HepG2 (cell line): ENCODE measurements around the gene GCN1. TPM values are rescaled to one million over a fixed set of nuclear protein-coding genes. Genes with fewer than 3 reads are reported as not detected.

Source experiments
- ATAC-seq: fragments of 200-7000 bp; cut with Tn5 transposase; 3 replicates; pipeline ENCODE4 v1.9.1; 2020; ENCODE audit warnings: mild to moderate bottlenecking, moderate library complexity
- BruUV-seq: library from RNA; stranded (reverse); fragments of 400-500 nt; replicated peaks from 2 replicates; lab custom pipeline; 2021; lab: Mats Ljungman, UMichigan
- CTCF ChIA-PET: fragments of 300-600 bp; formaldehyde crosslinking; extraction: SDS; loops from one replicate; lab custom pipeline; 2021; ENCODE audit warnings: low total read pairs, inconsistent platforms, low intra/inter-chr PET ratio; lab: Yijun Ruan, JAX
- POLR2A ChIA-PET: fragments of 350-600 bp; sonication (Branson Sonifier 250); formaldehyde crosslinking; loops from one replicate; lab custom pipeline; 2020; ENCODE audit warnings: antibody characterized with exemption, inconsistent platforms; lab: Yijun Ruan, JAX
- DNase-seq: peaks from one replicate; pipeline ENCODE4 v3.0.0-alpha.2; 2015; ENCODE audit warnings: low spot score
- FAIRE-seq: peaks from 3 replicates; lab custom pipeline; 2011; peaks lifted over from hg19 to GRCh38; lab: Jason Lieb, UNC
- H2AFZ ChIP-seq: one replicate; pipeline ENCODE4 v1.6.1; 2011; ENCODE audit warnings: low read length, inconsistent platforms
- H3K27ac ChIP-seq: fragments of 300-600 bp; 3 replicates; pipeline ENCODE4 v1.8.0; 2011; ENCODE audit warnings: mixed run types, mild to moderate bottlenecking, mixed read lengths, low read length, inconsistent platforms; ENCODE audit not compliant: insufficient read depth; ENCODE audit errors: extremely low read length
- H3K27me3 ChIP-seq, 2 experiments: fragments of 200-600 bp in 1 of 2; 2 replicates in 1 of 2; 3 replicates in 1 of 2; pipeline versions ENCODE4 v1.6.0 to v1.8.0; 2011; ENCODE audit warnings: low read length in 2 of 2, mild to moderate bottlenecking in 2 of 2, moderate library complexity in 2 of 2, inconsistent platforms in 1 of 2; ENCODE audit not compliant: insufficient read depth in 2 of 2, control insufficient read depth in 1 of 2
- H3K36me3 ChIP-seq, 2 experiments: fragments of 200-600 bp in 1 of 2; replicated peaks in 1 of 2; 2 replicates in 1 of 2; 3 replicates in 1 of 2; pipeline versions ENCODE4 v1.5.1 to v1.8.0; 2011; ENCODE audit warnings: low read length in 2 of 2, inconsistent platforms in 1 of 2; ENCODE audit not compliant: insufficient read depth in 2 of 2, control insufficient read depth in 1 of 2
- H3K4me1 ChIP-seq: 2 replicates; pipeline ENCODE4 v1.5.1; 2012; ENCODE audit warnings: low read length, inconsistent platforms; ENCODE audit not compliant: insufficient read depth
- H3K4me2 ChIP-seq: 2 replicates; pipeline ENCODE4 v1.6.0; 2011; ENCODE audit warnings: low read depth, low read length, inconsistent platforms
- H3K4me3 ChIP-seq, 3 experiments: fragments of 200-600 bp in 1 of 3; sonication (generic), shearing (Covaris generic) in 1 of 3; replicated peaks in 1 of 3; 2 replicates each; pipeline ENCODE4 v1.5.1; 2011 to 2016; ENCODE audit warnings: low read length in 3 of 3, inconsistent platforms in 2 of 3, low read depth in 2 of 3, mild to moderate bottlenecking in 2 of 3, control low read depth in 1 of 3, mixed read lengths in 1 of 3; ENCODE audit not compliant: insufficient read depth in 1 of 3
- H3K79me2 ChIP-seq: one replicate; pipeline ENCODE4 v1.6.1; 2011; ENCODE audit warnings: low read length, inconsistent platforms; ENCODE audit not compliant: insufficient read depth
- H3K9ac ChIP-seq: 2 replicates; pipeline ENCODE4 v1.6.0; 2011; ENCODE audit warnings: mild to moderate bottlenecking, low read depth, low read length, inconsistent platforms; ENCODE audit not compliant: insufficient read depth
- H3K9me3 ChIP-seq: 2 replicates; pipeline ENCODE4 v1.5.1; 2012; ENCODE audit warnings: mild to moderate bottlenecking, low read length
- H4K20me1 ChIP-seq: 2 replicates; pipeline ENCODE4 v1.6.0; 2011; ENCODE audit warnings: inconsistent platforms, mild to moderate bottlenecking, low read length, moderate library complexity; ENCODE audit not compliant: insufficient read depth
- KLF16 ChIP-seq, 2 experiments: sonication (generic) in 1 of 2; formaldehyde crosslinking in 1 of 2; IDR thresholded peaks; 2 replicates each; pipeline versions ENCODE4 v1.6.1 to v1.8.0; 2016 to 2023; ENCODE audit warnings: missing genetic modification reagents in 2 of 2, missing compliant biosample characterization in 1 of 2
- SOX13 ChIP-seq, 3 experiments: fragments of 450-650 bp in 1 of 3; sonication (generic) in 1 of 3; formaldehyde crosslinking in 1 of 3; IDR thresholded peaks in 2 of 3; conservative IDR thresholded peaks in 1 of 3; 2 replicates each; pipeline versions ENCODE4 v1.5.0 to v1.6.1; 2016 to 2020; ENCODE audit warnings: antibody characterized with exemption in 1 of 3, mild to moderate bottlenecking in 1 of 3, missing compliant biosample characterization in 1 of 3, missing genetic modification reagents in 1 of 3, moderate library complexity in 1 of 3
- ZNF383 ChIP-seq: sonication (generic); formaldehyde crosslinking; IDR thresholded peaks from 2 replicates; pipeline ENCODE4 v1.4.0; 2020; ENCODE audit warnings: missing genetic modification reagents, mild to moderate bottlenecking, borderline replicate concordance
- WGBS: methylation state at CpG from one replicate; pipeline ENCODE4 v1.1.6; 2017; ENCODE audit warnings: low lambda C conversion rate; 5-methylcytosine and 5-hydroxymethylcytosine counted together
- in situ Hi-C: cut with HindIII; loops from 2 replicates; pipeline ENCODE4 v1.10.0; 2017; ENCODE audit warnings: low pct_unique_long_range_greater_than_20kb; ENCODE audit not compliant: extremely low pct_ligation_motif_present
- intact Hi-C: fragments of 100-400 bp; cut with micrococcal nuclease; formaldehyde crosslinking; loops from one replicate; pipeline ENCODE4 v1.10.0; 2022; ENCODE audit not compliant: unreplicated experiment
- polyA plus RNA-seq, 8 experiments: library from polyadenylated mRNA; depleted of rRNA in 3 of 8; stranded (reverse) in 7 of 8; unstranded in 1 of 8; fragments of >200 nt; fragmentation: Illumina TruSeq in 4 of 8; extraction: Trizol in 4 of 8; gene quantifications; 2 replicates each; pipeline versions ENCODE4 v1.2.1 to v1.2.3, GENCODE V29; 2011 to 2016; ENCODE audit warnings: low read depth in 4 of 8, missing spikeins in 1 of 8, mixed read lengths in 1 of 8; ENCODE audit not compliant: insufficient read depth in 1 of 8
- total RNA-seq, 5 experiments: library from RNA; depleted of rRNA; stranded (reverse); fragments of >200 nt; fragmentation: Illumina TruSeq; extraction: Trizol; gene quantifications; 2 replicates each; pipeline ENCODE4 v1.2.3, GENCODE V29; 2016; ENCODE audit warnings: low read depth in 1 of 5
- TF ChIP-seq, protein P1 (sequence below): sonication (generic); formaldehyde crosslinking; conservative IDR thresholded peaks from 2 replicates; pipeline ENCODE4 v1.8.0; 2022; ENCODE audit warnings: low read depth, missing genetic modification reagents

The GCN1 gene
- total and polyA plus RNA-seq, 2 of the 13 experiments (the other 11 are each of a cell fraction or from before 2014, with no cell fraction given): 58.2 to 83.0 TPM

DNA sequence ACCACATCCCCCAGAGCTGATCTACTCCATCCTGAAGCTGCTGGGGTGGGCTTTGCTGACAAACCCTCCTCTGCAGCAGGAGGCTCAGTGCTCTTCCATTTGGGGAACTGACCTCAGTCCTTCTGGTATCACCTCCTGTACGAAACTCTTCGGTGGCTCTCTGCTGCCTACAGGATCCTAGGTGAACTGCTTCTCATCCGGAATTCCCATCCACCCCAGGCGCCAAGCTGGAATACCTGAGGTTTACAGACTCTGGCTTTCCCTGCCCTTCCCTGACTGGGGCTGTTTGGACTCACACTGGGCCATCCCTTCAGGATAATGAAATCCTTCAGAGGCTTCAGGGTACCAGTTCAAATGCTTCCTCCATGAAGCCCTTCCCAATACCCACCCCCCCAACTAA, 26.2 kb downstream of the GCN1 start:
- H3K79me2 ChIP-seq: no peaks in the 10 kb centered on the region
- no peak overlapping the region for H2AFZ ChIP-seq
- TF ChIP-seq KLF16 (CRISPR knock-in tag; IDR thresholded peaks at IDR 0.05): no peak
- no peaks in the 10 kb centered on the region for H3K9me3 ChIP-seq
- POLR2A ChIA-PET: interaction anchor here (1.2 to 1.5 kb wide), 2 partner anchors 33 to 123 kb away, joined by 3 to 11 read pairs; partner anchors contain the start of genes RNU4-2 and RPLP0
- H3K27ac ChIP-seq: no peak overlapping the region
- H4K20me1 ChIP-seq: no peaks in the 10 kb centered on the region
- H3K36me3 ChIP-seq: peaks cover 27 to 66% of the 10 kb centered on the region in 2 experiments
- no peaks in the 10 kb centered on the region for H3K4me1 ChIP-seq
- H3K9ac ChIP-seq: no peak overlapping the region
- WGBS: 94% methylated on average over 4 of the region's 4 CpGs
- FAIRE-seq (no peak), DNase-seq (no peak), ATAC-seq (peak; percentile 36; the same call in 2 of the 3 replicates)
- in situ Hi-C loops: no loop called here
- no peak overlapping the region for H3K4me2 ChIP-seq
- BruUV-seq: TSS peak; percentile 36
- H3K27me3 ChIP-seq: no peaks in the 10 kb centered on the region
- intact Hi-C loops: no loop called here
- CTCF ChIA-PET: no interaction called here
- H3K4me3 ChIP-seq: no peak overlapping the region

DNA sequence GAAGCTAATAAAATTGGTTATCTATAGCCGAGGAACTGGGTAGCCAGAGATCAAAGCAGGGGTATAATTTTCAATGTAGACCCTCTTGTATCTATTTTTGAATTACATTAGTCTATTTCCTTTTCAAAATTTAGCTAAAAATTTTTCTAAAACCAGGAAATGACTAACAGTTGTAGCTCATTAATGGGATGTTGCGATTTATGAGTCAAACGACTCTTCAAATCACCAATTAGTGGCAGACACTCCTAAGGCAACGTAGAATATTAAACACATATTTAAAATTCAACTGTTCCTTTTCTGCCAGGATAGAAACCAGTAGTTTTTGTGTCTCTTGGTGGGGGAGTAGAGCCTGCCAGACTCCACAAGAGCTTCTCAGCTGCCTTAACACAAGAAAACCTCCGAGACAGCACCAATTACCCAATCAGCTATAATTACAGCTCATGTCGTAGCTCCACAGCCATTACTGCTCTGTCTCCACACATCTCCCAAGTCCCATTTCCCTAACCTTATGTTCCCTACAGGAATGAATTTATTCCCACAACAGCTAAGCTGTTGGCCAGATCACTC, 26.9 kb downstream of the GCN1 start:
- H3K9me3 ChIP-seq: no peaks in the 10 kb centered on the region
- DNase-seq (no peak), ATAC-seq (no peak), FAIRE-seq (no peak)
- in situ Hi-C loops: no loop called here
- over 99% methylated on average over 6 of the region's 6 CpGs for WGBS
- H3K9ac ChIP-seq: no peak overlapping the region
- POLR2A ChIA-PET: interaction anchor here (0.5 to 1.5 kb wide), 5 partner anchors 14 to 443 kb away, joined by 3 to 11 read pairs (median 3); partner anchors contain the start of genes RNU4-2 and RPLP0
- H3K27ac ChIP-seq: no peak overlapping the region
- TF ChIP-seq SOX13 (IDR thresholded peaks at IDR 0.05) (no peak), SOX13 (CRISPR knock-in tag; conservative IDR thresholded peaks at IDR 0.05 in 1 of 2, IDR thresholded peaks at IDR 0.05 in 1 of 2) (no peak), ZNF383 (CRISPR knock-in tag) (no peak)
- TF ChIP-seq, protein P1, sequence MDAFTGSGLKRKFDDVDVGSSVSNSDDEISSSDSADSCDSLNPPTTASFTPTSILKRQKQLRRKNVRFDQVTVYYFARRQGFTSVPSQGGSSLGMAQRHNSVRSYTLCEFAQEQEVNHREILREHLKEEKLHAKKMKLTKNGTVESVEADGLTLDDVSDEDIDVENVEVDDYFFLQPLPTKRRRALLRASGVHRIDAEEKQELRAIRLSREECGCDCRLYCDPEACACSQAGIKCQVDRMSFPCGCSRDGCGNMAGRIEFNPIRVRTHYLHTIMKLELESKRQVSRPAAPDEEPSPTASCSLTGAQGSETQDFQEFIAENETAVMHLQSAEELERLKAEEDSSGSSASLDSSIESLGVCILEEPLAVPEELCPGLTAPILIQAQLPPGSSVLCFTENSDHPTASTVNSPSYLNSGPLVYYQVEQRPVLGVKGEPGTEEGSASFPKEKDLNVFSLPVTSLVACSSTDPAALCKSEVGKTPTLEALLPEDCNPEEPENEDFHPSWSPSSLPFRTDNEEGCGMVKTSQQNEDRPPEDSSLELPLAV: no peak
- no TSS peak for BruUV-seq
- H3K4me1 ChIP-seq: no peaks in the 10 kb centered on the region
- H3K27me3 ChIP-seq: no peaks in the 10 kb centered on the region
- H3K4me3 ChIP-seq: no peak overlapping the region
- CTCF ChIA-PET: no interaction called here
- intact Hi-C loops: no loop called here
- no peak overlapping the region for H2AFZ ChIP-seq
- no peaks in the 10 kb centered on the region for H3K79me2 ChIP-seq
- H3K36me3 ChIP-seq: peaks cover 33 to 68% of the 10 kb centered on the region in 2 experiments
- no peaks in the 10 kb centered on the region for H4K20me1 ChIP-seq
- no peak overlapping the region for H3K4me2 ChIP-seq
